HG03196 (cell line): ENCODE measurements around the gene IRF7.
A peak's percentile ranks its signal among the peaks of the same experiment; 100 is the strongest.

Source experiments
- ATAC-seq: cut with Tn5 transposase; IDR thresholded peaks from one replicate; pipeline ENCODE4 v1.9.1; 2021; ENCODE audit not compliant: unreplicated experiment

The IRF7 gene

GRCh38 chr11:621838-622237 is 6.1 kb upstream of the IRF7 start:
- ATAC-seq = no peak

- no peak for ATAC-seq
Measured at GRCh38 chr11:620935-621814, 5.4 kb upstream of the IRF7 start.

GRCh38 chr11:620201-620600 is 4.5 kb upstream of the IRF7 start:
- no peak for ATAC-seq

GRCh38 chr11:619628-620050 is 3.9 kb upstream of the IRF7 start:
- ATAC-seq = no peak

- no peak for ATAC-seq
Measured at GRCh38 chr11:618856-619627, 3.3 kb upstream of the IRF7 start.

GRCh38 chr11:617912-618682 is 2.3 kb upstream of the IRF7 start:
- no peak for ATAC-seq

GRCh38 chr11:617199-617911 is 1.6 kb upstream of the IRF7 start:
- ATAC-seq = no peak

- ATAC-seq = no peak
Measured at GRCh38 chr11:616320-617198, 809 bp upstream of the IRF7 start.

- peak; percentile 4 for ATAC-seq
Measured at GRCh38 chr11:614623-615503, 887 bp downstream of the IRF7 start.

- no peak for ATAC-seq
Measured at GRCh38 chr11:614021-614622, 1.6 kb downstream of the IRF7 start.

GRCh38 chr11:613369-613968 is 2.3 kb downstream of the IRF7 start:
- no peak for ATAC-seq

GRCh38 chr11:612961-613300 is 2.8 kb downstream of the IRF7 start:
- no peak for ATAC-seq

- ATAC-seq = no peak
Measured at GRCh38 chr11:612201-612960, 3.4 kb downstream of the IRF7 start.

GRCh38 chr11:611001-611996 is 4.5 kb downstream of the IRF7 start:
- ATAC-seq = no peak

- ATAC-seq = no peak
Measured at GRCh38 chr11:610146-610801, 5.5 kb downstream of the IRF7 start.

- no peak for ATAC-seq
Measured at GRCh38 chr11:609341-609811, 6.4 kb downstream of the IRF7 start.
